Chondrocyte (in vitro differentiated cells): ENCODE results near the gene KAT5. TPM values are rescaled to one million over a fixed set of nuclear protein-coding genes. Genes with fewer than 3 reads are reported as not detected.
"Not testable (repeated sequence)": the region's sequence is repeated elsewhere in the genome, so short reads cannot be mapped to it uniquely, and the experiment has no call there.

Source experiments
- DNase-seq: peaks from one replicate; pipeline ENCODE4 v3.0.0; 2021; ENCODE audit warnings: mixed read lengths, low spot score
- H3K27ac Mint-ChIP-seq: one replicate; pipeline ENCODE4 v1.8.0; 2021; ENCODE audit warnings: mild to moderate bottlenecking, moderate library complexity, mixed read lengths; ENCODE audit not compliant: unreplicated experiment
- H3K27me3 Mint-ChIP-seq: 2 replicates; pipeline ENCODE4 v1.8.0; 2021; ENCODE audit warnings: low read depth, mixed read lengths
- H3K36me3 Mint-ChIP-seq: 2 replicates; pipeline ENCODE4 v1.8.0; 2021; ENCODE audit warnings: low read depth, mixed read lengths
- H3K4me1 Mint-ChIP-seq: 2 replicates; pipeline ENCODE4 v1.8.0; 2021; ENCODE audit warnings: low read depth, mild to moderate bottlenecking, mixed read lengths
- H3K4me3 Mint-ChIP-seq: one replicate; pipeline ENCODE4 v1.8.0; 2021; ENCODE audit warnings: mild to moderate bottlenecking, moderate library complexity, mixed read lengths; ENCODE audit not compliant: unreplicated experiment
- H3K9me3 Mint-ChIP-seq: 2 replicates; pipeline ENCODE4 v1.8.0; 2021; ENCODE audit warnings: low read depth, mixed read lengths
- CTCF ChIP-seq: fragments of 200-600 bp; sonication (generic); IDR thresholded peaks from 2 replicates; pipeline ENCODE4 v1.5.0; 2021; ENCODE audit warnings: antibody characterized with exemption, mild to moderate bottlenecking, moderate library complexity
- total RNA-seq: library from RNA; stranded (reverse); gene quantifications from 3 replicates; pipeline ENCODE4 v1.2.1, GENCODE V29; 2021

Gene KAT5
- total RNA-seq, 1 donor from 2014 or later = 43.2 TPM

DNA sequence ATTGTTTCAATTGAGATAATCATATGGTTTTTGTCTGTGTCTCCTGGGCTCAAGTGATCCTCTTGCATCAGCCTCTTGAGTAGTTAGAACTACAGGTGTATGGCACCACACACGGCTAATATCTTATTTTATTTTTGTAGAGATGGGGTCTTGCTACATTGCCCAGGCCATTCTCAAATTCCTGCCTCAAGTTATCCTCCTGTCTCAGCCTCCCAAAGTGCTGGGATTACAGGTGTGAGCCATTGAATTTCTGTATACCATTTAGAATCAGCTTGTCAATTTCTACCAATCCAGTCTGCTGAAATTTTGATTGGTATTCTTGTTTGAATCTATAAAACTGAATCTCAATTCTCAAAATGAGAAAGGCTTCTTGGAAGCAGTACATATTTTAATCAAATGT lies 10.4 kb upstream of the KAT5 start:
- H3K4me3 Mint-ChIP-seq = no peak overlapping the region
- H3K27me3 Mint-ChIP-seq = peaks cover 36% of the 10 kb centered on the region
- no peaks in the 10 kb centered on the region for H3K4me1 Mint-ChIP-seq
- DNase-seq = no peak
- H3K36me3 Mint-ChIP-seq = peaks cover 2% of the 10 kb centered on the region
- TF ChIP-seq CTCF = no peak
- no peak overlapping the region for H3K27ac Mint-ChIP-seq
- no peaks in the 10 kb centered on the region for H3K9me3 Mint-ChIP-seq

DNA sequence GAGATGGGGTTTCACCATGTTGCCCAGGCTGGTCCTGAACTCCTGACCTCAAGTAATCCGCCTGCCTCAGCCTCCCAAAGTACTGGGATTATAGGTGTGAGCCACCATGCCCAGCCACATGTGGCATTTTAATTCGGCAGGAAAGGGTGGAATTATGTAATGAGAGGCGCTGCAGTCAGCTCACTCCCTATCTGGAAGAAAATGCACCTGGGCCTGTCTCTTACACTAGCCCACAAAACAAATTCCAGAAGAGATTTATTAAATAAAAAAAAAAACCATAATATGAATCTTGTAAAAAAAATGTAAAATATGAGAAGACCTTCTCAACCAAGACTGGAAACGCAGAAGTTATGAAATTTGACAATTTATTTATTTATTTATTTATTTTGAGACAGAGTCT lies 8.2 kb upstream of the KAT5 start:
- TF ChIP-seq CTCF = no peak
- H3K9me3 Mint-ChIP-seq = no peaks in the 10 kb centered on the region
- H3K4me3 Mint-ChIP-seq = no peak overlapping the region
- peaks cover 28% of the 10 kb centered on the region for H3K27me3 Mint-ChIP-seq
- no peak for DNase-seq
- no peak overlapping the region for H3K27ac Mint-ChIP-seq
- H3K4me1 Mint-ChIP-seq = no peaks in the 10 kb centered on the region
- H3K36me3 Mint-ChIP-seq = no peaks in the 10 kb centered on the region

DNA sequence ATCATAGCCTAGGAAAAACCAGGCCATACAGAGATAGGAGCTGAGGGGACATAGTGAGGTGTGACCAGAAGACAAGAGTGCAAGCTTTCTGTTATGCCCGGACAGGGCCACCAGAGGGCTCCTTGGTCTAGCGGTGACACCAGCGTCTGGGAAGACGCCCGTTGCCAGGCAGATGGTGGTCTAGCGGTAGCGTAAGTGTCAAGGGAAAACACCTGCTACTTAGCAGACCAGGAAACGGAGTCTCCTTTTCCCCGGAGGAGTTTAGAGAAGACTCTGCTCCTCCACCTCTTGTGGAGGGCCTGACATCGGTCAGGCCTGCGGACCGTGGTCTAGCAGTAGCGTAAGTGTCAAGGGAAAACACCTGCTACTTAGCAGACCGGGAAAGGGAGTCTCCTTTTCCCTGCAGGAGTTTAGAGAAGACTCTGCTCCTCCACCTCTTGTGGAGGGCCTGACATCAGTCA lies 5.7 kb upstream of the KAT5 start:
- H3K9me3 Mint-ChIP-seq, H3K4me1 Mint-ChIP-seq, H3K4me3 Mint-ChIP-seq, DNase-seq, H3K36me3 Mint-ChIP-seq, H3K27ac Mint-ChIP-seq: not testable (repeated sequence)
- peaks cover 14% of the 10 kb centered on the region for H3K27me3 Mint-ChIP-seq
- TF ChIP-seq CTCF = peak; percentile 86

- H3K4me1 Mint-ChIP-seq = not testable (repeated sequence)
These were observed 5.0 kb upstream of the KAT5 start for GRCh38 chr11:65707002-65707401.

DNA sequence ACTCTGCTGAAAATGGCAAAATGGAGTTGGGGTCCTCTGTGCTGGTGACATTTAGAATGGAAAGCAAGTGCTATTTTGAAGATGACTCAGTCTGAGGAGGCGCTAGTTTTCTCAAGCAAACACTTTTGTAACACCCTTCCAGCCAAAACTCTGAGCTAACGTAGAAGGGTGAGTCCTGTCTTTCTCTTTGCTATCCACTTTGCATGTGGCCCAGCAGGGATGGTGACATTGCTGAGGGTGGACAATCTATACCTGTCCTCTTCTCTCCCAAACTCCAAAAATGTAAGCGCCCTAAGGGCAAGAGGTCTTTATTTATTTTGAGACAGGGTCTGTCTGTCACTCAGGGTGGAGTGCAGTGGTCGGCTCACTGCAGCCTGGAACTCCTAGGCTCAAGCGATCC lies 3.6 kb upstream of the KAT5 start:
- no peak for TF ChIP-seq CTCF
- H3K9me3 Mint-ChIP-seq = no peaks in the 10 kb centered on the region
- peaks cover under 1% of the 10 kb centered on the region for H3K36me3 Mint-ChIP-seq
- no peak overlapping the region for H3K4me3 Mint-ChIP-seq
- no peak for DNase-seq
- H3K4me1 Mint-ChIP-seq = peaks cover 18% of the 10 kb centered on the region
- no peak overlapping the region for H3K27ac Mint-ChIP-seq
- peaks cover 4% of the 10 kb centered on the region for H3K27me3 Mint-ChIP-seq

More at GRCh38 chr11:65707002-65707401, 5.0 kb upstream of the KAT5 start:
- not testable (repeated sequence) for H3K9me3 Mint-ChIP-seq, H3K4me3 Mint-ChIP-seq, H3K36me3 Mint-ChIP-seq, H3K27ac Mint-ChIP-seq, DNase-seq
- H3K27me3 Mint-ChIP-seq = peaks cover 11% of the 10 kb centered on the region

- no peak overlapping the region for H3K27ac Mint-ChIP-seq
- H3K4me3 Mint-ChIP-seq = no peak overlapping the region
These were observed 2.4 kb upstream of the KAT5 start for GRCh38 chr11:65709661-65710060.

More at GRCh38 chr11:65709661-65710060, 2.4 kb upstream of the KAT5 start:
- DNase-seq = no peak
- Mint-ChIP-seq H3K9me3 (no peaks in the 10 kb centered on the region), H3K36me3 (peaks cover 9% of the 10 kb centered on the region), H3K27me3 (peaks cover 2% of the 10 kb centered on the region), H3K4me1 (peaks cover 27% of the 10 kb centered on the region)
- no peak for TF ChIP-seq CTCF
